ENCODE results near the gene CD38.
A peak's percentile ranks its signal among the peaks of the same experiment; 100 is the strongest.
"Not testable (repeated sequence)": the region's sequence is repeated elsewhere in the genome, so short reads cannot be mapped to it uniquely, and the experiment has no call there.

Gene CD38

GRCh38 chr4:15778289-15779241 lies at the start of gene CD38:
Gene CD38, plus strand, starts transcription at chr4:15778328. Its CDS starts 87 bp downstream, at chr4:15778415.
- peak within 1 kb of the TSS in 3 of 21 experiments; percentile 19 to 53 (median 24) for H3K27ac ChIP-seq
- H3K4me3 ChIP-seq, result peak within 1 kb of the TSS; percentile 30 to 52 (median 40)

- Histone ChIP-seq H3K27ac (no peak overlapping the region), H3K4me3 (no peak overlapping the region)
Measured at GRCh38 chr4:15729910-15730533, 48.1 kb upstream of the CD38 start.

GRCh38 chr4:15733061-15733460 lies 45.1 kb upstream of the CD38 start:
- H3K4me3 ChIP-seq, H3K27ac ChIP-seq: not testable (repeated sequence)

- no peak overlapping the region for H3K4me3 ChIP-seq
- no peak overlapping the region for H3K27ac ChIP-seq
Measured at GRCh38 chr4:15735536-15735935, 42.6 kb upstream of the CD38 start.

- Histone ChIP-seq H3K4me3 (no peak overlapping the region), H3K27ac (no peak overlapping the region)
Measured at GRCh38 chr4:15736514-15737050, 41.5 kb upstream of the CD38 start.

- H3K4me3 ChIP-seq, result no peak overlapping the region
Measured at GRCh38 chr4:15737255-15737654, 40.9 kb upstream of the CD38 start.

GRCh38 chr4:15738877-15739276 lies 39.3 kb upstream of the CD38 start:
- no peak overlapping the region for H3K27ac ChIP-seq
- no peak overlapping the region for H3K4me3 ChIP-seq

More at GRCh38 chr4:15737255-15737654, 40.9 kb upstream of the CD38 start:
- H3K27ac ChIP-seq, result no peak overlapping the region

GRCh38 chr4:15740764-15741404 lies 37.2 kb upstream of the CD38 start:
- Histone ChIP-seq H3K4me3 (no peak overlapping the region), H3K27ac (no peak overlapping the region)

- no peak overlapping the region for H3K27ac ChIP-seq
- no peak overlapping the region for H3K4me3 ChIP-seq
Measured at GRCh38 chr4:15742083-15742582, 36.0 kb upstream of the CD38 start.

- Histone ChIP-seq H3K27ac (no peak overlapping the region), H3K4me3 (no peak overlapping the region)
Measured at GRCh38 chr4:15742637-15743036, 35.5 kb upstream of the CD38 start.

- Histone ChIP-seq H3K27ac (no peak overlapping the region), H3K4me3 (no peak overlapping the region)
Measured at GRCh38 chr4:15744016-15744545, 34.0 kb upstream of the CD38 start.

GRCh38 chr4:15746110-15746509 lies 32.0 kb upstream of the CD38 start:
- Histone ChIP-seq H3K4me3 (no peak overlapping the region), H3K27ac (no peak overlapping the region)

- no peak overlapping the region for H3K4me3 ChIP-seq
- H3K27ac ChIP-seq, result no peak overlapping the region
Measured at GRCh38 chr4:15749001-15749400, 29.1 kb upstream of the CD38 start.

- Histone ChIP-seq H3K4me3 (no peak overlapping the region), H3K27ac (no peak overlapping the region)
Measured at GRCh38 chr4:15751153-15751552, 27.0 kb upstream of the CD38 start.

GRCh38 chr4:15753081-15753480 lies 25.0 kb upstream of the CD38 start:
- Histone ChIP-seq H3K4me3 (no peak overlapping the region), H3K27ac (no peak overlapping the region)

- H3K4me3 ChIP-seq, result no peak overlapping the region
- H3K27ac ChIP-seq, result no peak overlapping the region
Measured at GRCh38 chr4:15753786-15754185, 24.3 kb upstream of the CD38 start.

- Histone ChIP-seq H3K4me3 (no peak overlapping the region), H3K27ac (no peak overlapping the region)
Measured at GRCh38 chr4:15754323-15754722, 23.8 kb upstream of the CD38 start.

- H3K4me3 ChIP-seq, result no peak overlapping the region
Measured at GRCh38 chr4:15755321-15756155, 22.6 kb upstream of the CD38 start.

GRCh38 chr4:15756361-15756861 lies 21.7 kb upstream of the CD38 start:
- Histone ChIP-seq H3K27ac (peak overlapping the region in 1 of 21 experiments; percentile 26), H3K4me3 (no peak overlapping the region)

More at GRCh38 chr4:15755321-15756155, 22.6 kb upstream of the CD38 start:
- H3K27ac ChIP-seq, result no peak overlapping the region

All from skin epidermis (tissue), 12 donors.